Measurements from ENCODE around the gene RAD51D.

DNA sequence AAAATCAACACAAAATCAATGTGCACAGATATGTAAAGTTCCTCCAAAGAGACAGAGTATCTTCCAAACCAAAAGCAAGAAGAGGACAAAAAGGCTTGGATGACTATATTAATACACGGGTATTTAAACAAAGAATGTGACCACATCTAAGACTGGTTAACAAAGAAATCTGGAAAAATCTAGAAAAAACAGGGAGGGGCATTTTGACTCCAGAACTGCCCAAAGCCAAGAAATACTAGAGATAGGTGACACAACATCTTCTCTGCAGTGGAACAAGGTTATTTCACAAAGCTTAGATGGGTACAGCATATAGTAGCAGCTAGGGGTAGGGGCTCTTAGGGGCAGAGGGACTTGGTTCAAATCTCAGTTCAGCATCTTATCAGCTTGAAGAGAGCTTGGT lies 66.5 kb downstream of the RAD51D start:
- no peak for TF ChIP-seq POLR2A (IDR thresholded peaks at IDR 0.05; ENCODE audit: low read depth)
- TF ChIP-seq, protein P1, sequence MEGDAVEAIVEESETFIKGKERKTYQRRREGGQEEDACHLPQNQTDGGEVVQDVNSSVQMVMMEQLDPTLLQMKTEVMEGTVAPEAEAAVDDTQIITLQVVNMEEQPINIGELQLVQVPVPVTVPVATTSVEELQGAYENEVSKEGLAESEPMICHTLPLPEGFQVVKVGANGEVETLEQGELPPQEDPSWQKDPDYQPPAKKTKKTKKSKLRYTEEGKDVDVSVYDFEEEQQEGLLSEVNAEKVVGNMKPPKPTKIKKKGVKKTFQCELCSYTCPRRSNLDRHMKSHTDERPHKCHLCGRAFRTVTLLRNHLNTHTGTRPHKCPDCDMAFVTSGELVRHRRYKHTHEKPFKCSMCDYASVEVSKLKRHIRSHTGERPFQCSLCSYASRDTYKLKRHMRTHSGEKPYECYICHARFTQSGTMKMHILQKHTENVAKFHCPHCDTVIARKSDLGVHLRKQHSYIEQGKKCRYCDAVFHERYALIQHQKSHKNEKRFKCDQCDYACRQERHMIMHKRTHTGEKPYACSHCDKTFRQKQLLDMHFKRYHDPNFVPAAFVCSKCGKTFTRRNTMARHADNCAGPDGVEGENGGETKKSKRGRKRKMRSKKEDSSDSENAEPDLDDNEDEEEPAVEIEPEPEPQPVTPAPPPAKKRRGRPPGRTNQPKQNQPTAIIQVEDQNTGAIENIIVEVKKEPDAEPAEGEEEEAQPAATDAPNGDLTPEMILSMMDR (IDR thresholded peaks at IDR 0.05) = no peak
